ENCODE measurements around the gene ZNF600. TPM values are rescaled to one million over a fixed set of nuclear protein-coding genes. Genes with fewer than 3 reads are reported as not detected.

The ZNF600 gene
- total RNA-seq (2022; extraction: Qiagen RNA extraction; ENCODE audit: low read depth) = 0.18 to 0.33 TPM (median 0.25 TPM) in 4 of 5 replicates, not detected in the other

DNA sequence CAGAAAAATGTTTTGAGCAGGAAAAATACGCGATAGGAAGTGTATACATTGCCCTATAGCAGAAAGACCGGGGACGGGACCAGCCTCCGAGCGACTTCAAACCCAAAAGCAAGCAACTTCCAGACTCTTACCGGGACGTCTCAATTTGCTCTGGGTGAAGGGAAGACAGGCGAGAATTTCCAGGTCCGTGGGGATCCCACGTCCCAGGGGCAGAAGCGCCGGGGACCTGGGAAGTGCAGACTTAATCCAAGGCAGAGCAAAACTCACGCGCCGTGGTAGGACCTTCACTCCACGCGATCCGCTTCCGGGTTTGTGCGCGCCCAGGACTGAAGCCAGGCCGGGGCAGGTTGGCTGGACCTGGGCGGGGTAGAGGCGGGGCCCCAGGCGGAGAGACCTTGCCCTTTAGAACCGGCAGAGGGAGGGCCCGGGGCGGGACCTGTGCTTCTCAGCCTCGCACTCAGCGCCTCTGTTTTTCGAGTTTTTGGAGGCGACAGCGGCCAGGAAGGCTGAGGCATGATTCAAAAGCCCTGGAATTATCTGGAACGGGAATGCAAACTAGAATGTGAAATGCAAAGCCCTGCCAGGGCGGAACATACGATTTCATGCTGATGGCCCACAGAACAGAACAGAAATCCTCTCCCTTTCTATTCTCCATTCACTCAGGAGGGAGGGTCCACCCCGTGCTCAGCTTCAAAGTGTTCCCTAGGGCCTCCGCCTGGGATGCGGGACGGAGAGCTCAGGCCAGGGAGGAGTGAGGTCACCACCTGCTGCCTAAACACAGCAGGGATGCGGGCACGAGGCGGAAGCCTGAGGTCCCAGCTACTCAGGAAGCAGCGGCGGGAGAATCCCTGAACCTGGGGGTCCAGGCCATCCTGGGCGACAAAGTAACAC lies at the start of gene ZNF600:
Gene ZNF600 (minus strand): TSS at position 328 of the 891 bp plus-strand sequence. CDS start 7,903 bp downstream, outside the sequence.

DNA sequence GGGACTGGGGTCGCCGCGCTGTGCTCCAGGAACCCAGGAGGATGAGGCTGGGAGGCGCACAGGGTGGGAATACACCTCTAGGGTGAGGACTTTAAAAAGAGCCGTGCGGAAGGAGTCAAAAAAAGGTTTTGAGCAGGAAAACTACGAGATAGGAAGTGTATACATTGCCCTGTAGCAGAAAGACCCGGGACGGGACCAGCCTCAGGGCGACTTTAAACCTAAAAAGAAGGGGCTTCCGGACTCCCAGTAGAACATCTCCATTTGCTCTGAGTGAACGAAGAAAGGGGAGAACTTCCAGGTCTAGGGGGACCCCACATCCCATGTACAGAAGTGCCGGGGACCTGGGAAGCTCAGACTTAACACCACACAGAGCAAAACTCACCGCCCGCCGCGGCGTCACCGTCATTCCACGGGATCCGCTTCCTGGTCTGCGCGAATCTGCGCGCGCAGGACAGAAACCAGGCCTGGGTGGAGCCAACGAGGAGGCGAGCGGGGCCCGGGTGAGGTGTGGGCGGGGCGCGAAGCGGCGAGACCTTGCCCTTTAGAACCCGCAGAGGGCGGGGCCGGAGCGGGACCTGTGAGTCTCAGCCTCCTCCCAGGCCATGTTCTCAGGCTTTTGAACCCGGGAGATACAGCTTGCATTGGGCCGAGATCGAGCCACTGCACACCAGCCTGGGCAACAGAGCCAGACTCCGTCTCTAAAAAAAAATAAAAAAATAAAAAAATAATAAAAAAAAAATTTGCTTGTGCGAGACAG lies 34.8 kb upstream of the ZNF600 start, which contains the start of gene ZNF28:
Gene ZNF28 (minus strand): TSS at position 430 of the 757 bp plus-strand sequence. CDS start 3,675 bp downstream, outside the sequence.

DNA sequence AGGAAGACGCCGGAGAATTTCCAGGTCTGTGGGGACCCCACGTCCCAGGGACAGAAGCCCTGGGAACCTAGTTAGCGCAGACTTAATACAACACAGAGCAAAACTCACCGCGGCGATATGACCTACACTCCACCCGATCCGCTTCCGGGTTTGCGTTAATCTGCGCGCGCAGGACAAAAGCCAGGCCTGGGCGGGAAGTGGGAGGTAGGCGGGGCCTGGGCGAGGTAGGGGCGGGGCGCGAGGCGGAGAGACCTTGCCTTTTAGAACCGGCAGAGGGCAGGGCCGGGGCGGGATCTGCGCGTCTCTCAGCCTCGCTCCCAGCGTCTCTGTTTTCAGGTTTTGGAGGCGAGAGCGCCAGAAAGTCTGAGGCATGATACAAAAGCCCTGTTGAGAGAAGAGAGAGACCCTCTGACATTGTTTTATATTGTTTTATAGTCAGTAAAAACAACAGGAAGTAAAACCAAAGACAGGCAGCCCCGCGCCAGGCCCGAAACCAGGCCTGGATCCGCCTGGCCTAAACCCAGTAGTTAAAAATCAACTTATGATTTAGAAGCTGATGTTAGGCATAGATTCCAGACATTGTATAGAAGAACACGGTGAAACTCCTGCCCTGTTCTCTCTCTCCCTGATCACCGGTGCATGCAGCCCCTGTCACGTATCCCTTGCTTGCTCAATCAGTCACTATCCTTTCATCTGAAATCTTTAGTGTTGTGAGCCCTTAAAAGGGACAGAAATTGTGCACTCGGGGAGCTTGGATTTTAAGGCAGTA lies 51.5 kb downstream of the ZNF600 start, which contains the start of gene ZNF611:
Gene ZNF611 (minus strand): TSS at position 152 of the 769 bp plus-strand sequence. CDS start 19,150 bp downstream, outside the sequence.

Other genes with a start within 250 kb of the ZNF600 start
- 0.04 to 0.17 TPM (median 0.14 TPM) in 4 of 5 replicates, not detected in the other for gene ZNF701, start 216.5 kb downstream of the ZNF600 start, total RNA-seq (2022; extraction: Qiagen RNA extraction; ENCODE audit: low read depth)
- 0.07 to 0.28 TPM (median 0.17 TPM) in 4 of 5 replicates, not detected in the other for gene ZNF83, start 148.4 kb downstream of the ZNF600 start, total RNA-seq (2022; extraction: Qiagen RNA extraction; ENCODE audit: low read depth)
- gene ZNF611, start 51.7 kb downstream of the ZNF600 start, total RNA-seq (2022; extraction: Qiagen RNA extraction; ENCODE audit: low read depth) = 2.0 to 3.9 TPM (median 2.5 TPM) in 5 replicates
- 0.42 to 2.6 TPM (median 1.7 TPM) in 5 replicates for gene ZNF28, start 34.8 kb upstream of the ZNF600 start, total RNA-seq (2022; extraction: Qiagen RNA extraction; ENCODE audit: low read depth)
- 0.44 to 1.1 TPM (median 0.58 TPM) in 5 replicates for gene ZNF468, start 70.8 kb upstream of the ZNF600 start, total RNA-seq (2022; extraction: Qiagen RNA extraction; ENCODE audit: low read depth)
- not detected in 5 replicates for gene ZNF320, start 110.8 kb upstream of the ZNF600 start, total RNA-seq (2022; extraction: Qiagen RNA extraction; ENCODE audit: low read depth)
- gene ZNF888, start 136.6 kb upstream of the ZNF600 start, total RNA-seq (2022; extraction: Qiagen RNA extraction; ENCODE audit: low read depth) = 0.01 TPM in 1 of 5 replicates, not detected in the others
- 0.08 to 0.13 TPM in 2 of 5 replicates, not detected in the others for gene ZNF816, start 176.1 kb upstream of the ZNF600 start, total RNA-seq (2022; extraction: Qiagen RNA extraction; ENCODE audit: low read depth)
- not detected in 5 replicates for gene ERVV-1, start 227.1 kb upstream of the ZNF600 start, total RNA-seq (2022; extraction: Qiagen RNA extraction; ENCODE audit: low read depth)